DND-41 (cell line): ENCODE results near the gene PPP3CA.

Experiments
- ATAC-seq: fragments of 200-7000 bp; cut with Tn5 transposase; 3 replicates; pipeline ENCODE4 v1.9.1; 2021; ENCODE audit warnings: low read depth; ENCODE audit not compliant: insufficient read depth
- DNase-seq: peaks from one replicate; pipeline ENCODE4 v3.0.0-alpha.2; 2020
- H2AFZ ChIP-seq: 2 replicates; pipeline ENCODE4 v1.6.0; 2012; ENCODE audit warnings: low read depth, low read length
- H3K27ac ChIP-seq: 2 replicates; pipeline ENCODE4 v1.5.1; 2012; ENCODE audit warnings: low read length, inconsistent platforms
- H3K27me3 ChIP-seq: fragments of 200-600 bp; sonication (generic); 2 replicates; pipeline ENCODE4 v1.6.0; 2012; ENCODE audit warnings: low read length, mild to moderate bottlenecking, inconsistent platforms; ENCODE audit not compliant: insufficient read depth, poor library complexity
- H3K36me3 ChIP-seq: 2 replicates; pipeline ENCODE4 v1.5.1; 2012; ENCODE audit warnings: low read length, inconsistent platforms; ENCODE audit not compliant: insufficient read depth
- H3K4me1 ChIP-seq: 2 replicates; pipeline ENCODE4 v1.5.1; 2012; ENCODE audit warnings: mild to moderate bottlenecking, low read length; ENCODE audit not compliant: insufficient read depth
- H3K4me2 ChIP-seq: 2 replicates; pipeline ENCODE4 v1.6.0; 2012; ENCODE audit warnings: mild to moderate bottlenecking, moderate library complexity, low read length, inconsistent platforms; ENCODE audit not compliant: insufficient read depth
- H3K4me3 ChIP-seq, 2 experiments: fragments of 200-600 bp in 1 of 2; shearing (Covaris generic) in 1 of 2; 2 replicates each; pipeline ENCODE4 v1.5.1; 2012 to 2016; ENCODE audit warnings: inconsistent platforms in 2 of 2, low read length in 2 of 2, mild to moderate bottlenecking in 2 of 2, low read depth in 1 of 2, moderate library complexity in 1 of 2
- H3K79me2 ChIP-seq: 2 replicates; pipeline ENCODE4 v1.6.0; 2012; ENCODE audit warnings: low read length, inconsistent platforms; ENCODE audit not compliant: insufficient read depth
- H3K9ac ChIP-seq: 2 replicates; pipeline ENCODE4 v1.6.0; 2012; ENCODE audit warnings: low read depth, mild to moderate bottlenecking, inconsistent platforms, low read length, moderate library complexity
- H3K9me3 ChIP-seq: 2 replicates; pipeline ENCODE4 v1.5.1; 2012; ENCODE audit warnings: low read length, moderate library complexity, mild to moderate bottlenecking, inconsistent platforms; ENCODE audit not compliant: insufficient read depth, severe bottlenecking
- H4K20me1 ChIP-seq: 2 replicates; pipeline ENCODE4 v1.6.0; 2012; ENCODE audit warnings: low read length; ENCODE audit not compliant: insufficient read depth
- EZH2 ChIP-seq: IDR thresholded peaks from 3 replicates; pipeline ENCODE4 v1.6.1; 2012; ENCODE audit warnings: borderline replicate concordance, low read depth, mild to moderate bottlenecking, moderate library complexity, low read length, inconsistent platforms; ENCODE audit not compliant: severe bottlenecking
- TF ChIP-seq, protein P1 (sequence below): IDR thresholded peaks from 2 replicates; pipeline ENCODE4 v1.5.1; 2012; ENCODE audit warnings: borderline replicate concordance, low read length, moderate library complexity, mild to moderate bottlenecking; ENCODE audit not compliant: poor library complexity, severe bottlenecking; ENCODE audit errors: extremely low read depth

Gene PPP3CA

DNA sequence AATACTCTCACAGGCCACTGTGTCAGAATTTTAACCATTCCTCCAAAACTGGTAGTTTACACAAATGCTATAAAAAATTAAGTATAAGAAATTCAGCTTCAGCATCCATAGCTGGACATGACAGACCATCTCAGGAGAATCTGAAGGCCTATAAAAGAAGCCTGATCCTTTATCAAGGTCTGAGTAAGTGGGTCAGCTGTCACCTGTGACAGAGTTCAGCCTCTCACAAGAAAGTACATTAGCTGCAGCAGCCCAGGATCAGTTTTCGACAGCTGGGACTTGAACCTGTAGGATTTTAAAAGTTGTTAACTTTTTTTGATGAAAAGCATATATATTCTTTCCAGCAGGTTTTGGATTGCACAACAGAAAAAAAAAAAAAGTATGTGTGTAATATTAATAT, 60.7 kb downstream of the PPP3CA start:
- H3K4me3 ChIP-seq: no peak overlapping the region
- H3K4me1 ChIP-seq: no peaks in the 10 kb centered on the region
- H3K27me3 ChIP-seq: no peaks in the 10 kb centered on the region
- H3K27ac ChIP-seq: no peak overlapping the region
- no peaks in the 10 kb centered on the region for H3K9me3 ChIP-seq
- no peaks in the 10 kb centered on the region for H3K36me3 ChIP-seq
- H3K9ac ChIP-seq: no peak overlapping the region
- no peak for TF ChIP-seq EZH2
- TF ChIP-seq, protein P1, sequence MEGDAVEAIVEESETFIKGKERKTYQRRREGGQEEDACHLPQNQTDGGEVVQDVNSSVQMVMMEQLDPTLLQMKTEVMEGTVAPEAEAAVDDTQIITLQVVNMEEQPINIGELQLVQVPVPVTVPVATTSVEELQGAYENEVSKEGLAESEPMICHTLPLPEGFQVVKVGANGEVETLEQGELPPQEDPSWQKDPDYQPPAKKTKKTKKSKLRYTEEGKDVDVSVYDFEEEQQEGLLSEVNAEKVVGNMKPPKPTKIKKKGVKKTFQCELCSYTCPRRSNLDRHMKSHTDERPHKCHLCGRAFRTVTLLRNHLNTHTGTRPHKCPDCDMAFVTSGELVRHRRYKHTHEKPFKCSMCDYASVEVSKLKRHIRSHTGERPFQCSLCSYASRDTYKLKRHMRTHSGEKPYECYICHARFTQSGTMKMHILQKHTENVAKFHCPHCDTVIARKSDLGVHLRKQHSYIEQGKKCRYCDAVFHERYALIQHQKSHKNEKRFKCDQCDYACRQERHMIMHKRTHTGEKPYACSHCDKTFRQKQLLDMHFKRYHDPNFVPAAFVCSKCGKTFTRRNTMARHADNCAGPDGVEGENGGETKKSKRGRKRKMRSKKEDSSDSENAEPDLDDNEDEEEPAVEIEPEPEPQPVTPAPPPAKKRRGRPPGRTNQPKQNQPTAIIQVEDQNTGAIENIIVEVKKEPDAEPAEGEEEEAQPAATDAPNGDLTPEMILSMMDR: no peak
- H3K4me2 ChIP-seq: no peak overlapping the region
- ATAC-seq (no peak), DNase-seq (no peak)
- peaks cover 8% of the 10 kb centered on the region; the same call in 1 of the 2 replicates for H4K20me1 ChIP-seq
- peaks cover 19% of the 10 kb centered on the region for H3K79me2 ChIP-seq
- no peak overlapping the region for H2AFZ ChIP-seq

DNA sequence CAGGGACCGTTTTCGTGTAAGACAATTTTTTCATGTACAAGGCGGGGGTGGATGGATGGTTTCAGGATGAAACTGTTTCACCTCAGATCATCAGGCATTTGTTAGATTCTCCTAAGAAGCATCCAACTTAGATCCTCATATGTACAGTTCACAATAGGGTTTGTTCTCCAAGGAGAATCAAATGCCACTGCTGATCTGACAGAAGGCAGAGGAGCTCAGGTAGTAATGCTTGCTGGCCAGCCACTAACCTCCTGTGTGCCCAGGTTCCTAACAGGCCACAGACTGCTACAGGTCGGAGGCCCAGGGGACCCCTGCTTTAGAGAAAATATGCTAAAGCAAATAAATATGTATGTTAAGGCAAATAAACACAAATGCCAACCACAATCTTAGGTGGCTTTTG, 61.3 kb downstream of the PPP3CA start:
- no peaks in the 10 kb centered on the region for H3K36me3 ChIP-seq
- peaks cover 13% of the 10 kb centered on the region for H3K79me2 ChIP-seq
- no peaks in the 10 kb centered on the region for H3K9me3 ChIP-seq
- H2AFZ ChIP-seq: no peak overlapping the region
- H3K4me3 ChIP-seq: no peak overlapping the region
- ATAC-seq (no peak), DNase-seq (no peak)
- peaks cover 10% of the 10 kb centered on the region; the same call in 1 of the 2 replicates for H4K20me1 ChIP-seq
- H3K9ac ChIP-seq: no peak overlapping the region
- TF ChIP-seq, protein P1: no peak
- no peak overlapping the region for H3K4me2 ChIP-seq
- no peaks in the 10 kb centered on the region for H3K27me3 ChIP-seq
- no peak overlapping the region for H3K27ac ChIP-seq
- H3K4me1 ChIP-seq: no peaks in the 10 kb centered on the region

DNA sequence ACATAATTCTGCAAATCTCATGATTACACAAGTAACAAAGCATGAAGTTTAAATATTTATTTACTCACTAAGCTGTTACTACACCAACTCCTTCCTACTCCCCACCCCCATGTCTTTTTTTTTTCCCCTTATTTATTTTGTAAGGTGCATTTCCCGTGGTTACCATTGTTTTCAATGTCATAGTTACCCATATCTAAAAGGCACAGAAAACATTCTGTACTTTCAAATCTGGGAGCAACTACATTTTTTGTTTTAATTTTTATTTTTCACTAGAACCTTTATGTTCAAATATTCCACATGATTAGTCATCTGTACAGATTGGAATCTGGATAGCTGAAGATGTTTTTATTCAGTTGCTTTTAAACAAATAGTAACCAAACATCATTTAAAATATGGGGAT, 62.8 kb downstream of the PPP3CA start:
- ATAC-seq: no peak
- Histone ChIP-seq H3K9ac (no peak overlapping the region), H4K20me1 (0 out of 2 replicates have a peak, but pooled peaks cover 7% of the 10 kb centered on the region), H2AFZ (no peak overlapping the region), H3K9me3 (no peaks in the 10 kb centered on the region), H3K79me2 (peaks cover 8% of the 10 kb centered on the region; the same call in 1 of the 2 replicates), H3K36me3 (no peaks in the 10 kb centered on the region), H3K4me1 (no peaks in the 10 kb centered on the region), H3K4me3 (no peak overlapping the region), H3K27me3 (no peaks in the 10 kb centered on the region), H3K27ac (no peak overlapping the region), H3K4me2 (no peak overlapping the region)
- no peak for DNase-seq
- no peak for TF ChIP-seq EZH2
- TF ChIP-seq, protein P1: no peak

DNA sequence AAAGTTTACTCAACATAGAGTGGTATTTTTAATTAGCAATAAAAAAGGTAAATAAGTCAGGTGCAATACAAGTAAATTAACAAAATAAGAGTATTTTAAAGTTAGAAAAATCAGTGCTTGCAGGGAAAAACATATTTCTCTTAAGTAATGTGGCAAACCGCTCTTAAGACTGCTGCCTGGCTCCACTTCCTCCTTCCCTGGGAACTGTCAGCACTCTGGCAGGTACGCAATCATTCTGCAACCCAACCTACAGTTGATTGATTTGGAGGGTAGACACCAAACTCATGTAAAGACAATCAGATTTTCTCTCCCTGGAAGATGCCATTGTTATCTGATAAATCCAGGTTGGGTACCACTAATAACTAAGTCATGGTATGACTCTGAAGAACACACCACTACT, 63.9 kb downstream of the PPP3CA start:
- H3K27ac ChIP-seq: no peak overlapping the region
- no peaks in the 10 kb centered on the region for H3K27me3 ChIP-seq
- 0 out of 2 replicates have a peak, but pooled peaks cover 7% of the 10 kb centered on the region for H4K20me1 ChIP-seq
- TF ChIP-seq, protein P1: no peak
- no peak for TF ChIP-seq EZH2
- ATAC-seq (no peak), DNase-seq (no peak)
- H2AFZ ChIP-seq: no peak overlapping the region
- H3K79me2 ChIP-seq: peaks cover 8% of the 10 kb centered on the region; the same call in 1 of the 2 replicates
- no peak overlapping the region for H3K9ac ChIP-seq
- H3K4me2 ChIP-seq: no peak overlapping the region
- no peaks in the 10 kb centered on the region for H3K4me1 ChIP-seq
- no peaks in the 10 kb centered on the region for H3K36me3 ChIP-seq
- no peak overlapping the region for H3K4me3 ChIP-seq
- no peaks in the 10 kb centered on the region for H3K9me3 ChIP-seq
